ENCODE results near the gene ATRNL1.

- TF ChIP-seq, protein P1, sequence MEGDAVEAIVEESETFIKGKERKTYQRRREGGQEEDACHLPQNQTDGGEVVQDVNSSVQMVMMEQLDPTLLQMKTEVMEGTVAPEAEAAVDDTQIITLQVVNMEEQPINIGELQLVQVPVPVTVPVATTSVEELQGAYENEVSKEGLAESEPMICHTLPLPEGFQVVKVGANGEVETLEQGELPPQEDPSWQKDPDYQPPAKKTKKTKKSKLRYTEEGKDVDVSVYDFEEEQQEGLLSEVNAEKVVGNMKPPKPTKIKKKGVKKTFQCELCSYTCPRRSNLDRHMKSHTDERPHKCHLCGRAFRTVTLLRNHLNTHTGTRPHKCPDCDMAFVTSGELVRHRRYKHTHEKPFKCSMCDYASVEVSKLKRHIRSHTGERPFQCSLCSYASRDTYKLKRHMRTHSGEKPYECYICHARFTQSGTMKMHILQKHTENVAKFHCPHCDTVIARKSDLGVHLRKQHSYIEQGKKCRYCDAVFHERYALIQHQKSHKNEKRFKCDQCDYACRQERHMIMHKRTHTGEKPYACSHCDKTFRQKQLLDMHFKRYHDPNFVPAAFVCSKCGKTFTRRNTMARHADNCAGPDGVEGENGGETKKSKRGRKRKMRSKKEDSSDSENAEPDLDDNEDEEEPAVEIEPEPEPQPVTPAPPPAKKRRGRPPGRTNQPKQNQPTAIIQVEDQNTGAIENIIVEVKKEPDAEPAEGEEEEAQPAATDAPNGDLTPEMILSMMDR (IDR thresholded peaks at IDR 0.05): no peak
- TF ChIP-seq EP300 (IDR thresholded peaks at IDR 0.05) (no peak), POLR2AphosphoS5 (IDR thresholded peaks at IDR 0.05) (no peak)
Measured at GRCh38 chr10:115937768-115938056, 844.5 kb downstream of the ATRNL1 start.

Data from suprapubic skin (tissue), 4 donors.